NT2/D1 (cell line): ENCODE data around the gene NIT1.

Experiments used
- DNase-seq: peaks from one replicate; pipeline ENCODE4 v3.0.0-alpha.2; 2011; ENCODE audit warnings: low read depth, low spot score
- H3K27me3 ChIP-seq: 2 replicates; pipeline ENCODE4 v1.6.0; 2011; ENCODE audit warnings: mild to moderate bottlenecking; ENCODE audit not compliant: insufficient read length, insufficient read depth
- H3K36me3 ChIP-seq: 2 replicates; pipeline ENCODE4 v1.6.1; 2011; ENCODE audit warnings: mild to moderate bottlenecking, low read length, mixed read lengths; ENCODE audit not compliant: insufficient read depth, insufficient read length
- H3K4me1 ChIP-seq: 2 replicates; pipeline ENCODE4 v1.5.1; 2011; ENCODE audit not compliant: insufficient read depth, insufficient read length
- H3K4me3 ChIP-seq: 2 replicates; pipeline ENCODE4 v1.5.1; 2011; ENCODE audit warnings: low read depth; ENCODE audit not compliant: insufficient read length
- H3K9ac ChIP-seq: 2 replicates; pipeline ENCODE4 v1.6.0; 2011; ENCODE audit warnings: low read depth; ENCODE audit not compliant: insufficient read length
- H3K9me3 ChIP-seq: 2 replicates; pipeline ENCODE4 v1.5.1; 2011; ENCODE audit warnings: mild to moderate bottlenecking, low read length; ENCODE audit not compliant: insufficient read depth
- SUZ12 ChIP-seq: IDR thresholded peaks from 2 replicates; pipeline ENCODE4 v1.6.1; 2011; ENCODE audit not compliant: insufficient read length, insufficient read depth; ENCODE audit errors: extremely low read depth
- YY1 ChIP-seq: IDR thresholded peaks from 2 replicates; pipeline ENCODE4 v1.6.1; 2011; ENCODE audit not compliant: insufficient read length, insufficient read depth
- ZNF274 ChIP-seq: IDR thresholded peaks from 2 replicates; pipeline ENCODE4 v1.6.1; 2011; ENCODE audit warnings: mild to moderate bottlenecking, low read depth, low read length

The NIT1 gene

GRCh38 chr1:161092621-161093028 lies 25.3 kb upstream of the NIT1 start:
- no peak for DNase-seq
- no peak overlapping the region for H3K4me3 ChIP-seq
- no peaks in the 10 kb centered on the region for H3K36me3 ChIP-seq
- no peaks in the 10 kb centered on the region for H3K9me3 ChIP-seq
- no peak overlapping the region for H3K9ac ChIP-seq
- peaks cover 10% of the 10 kb centered on the region for H3K4me1 ChIP-seq
- H3K27me3 ChIP-seq, result no peaks in the 10 kb centered on the region
- TF ChIP-seq YY1, result no peak
- TF ChIP-seq SUZ12, result no peak
- TF ChIP-seq ZNF274, result no peak

- no peak overlapping the region for H3K9ac ChIP-seq
- H3K27me3 ChIP-seq, result no peaks in the 10 kb centered on the region
- TF ChIP-seq SUZ12, result no peak
- no peak for TF ChIP-seq YY1
- TF ChIP-seq ZNF274, result no peak
- H3K4me3 ChIP-seq, result no peak overlapping the region
- H3K36me3 ChIP-seq, result peaks cover 5% of the 10 kb centered on the region
- no peaks in the 10 kb centered on the region for H3K9me3 ChIP-seq
- peaks cover 3% of the 10 kb centered on the region for H3K4me1 ChIP-seq
- DNase-seq, result no peak
Measured at GRCh38 chr1:161094481-161094880, 23.4 kb upstream of the NIT1 start.

GRCh38 chr1:161095230-161095629 lies 22.7 kb upstream of the NIT1 start:
- H3K36me3 ChIP-seq, result peaks cover 12% of the 10 kb centered on the region

GRCh38 chr1:161096015-161096414 lies 21.9 kb upstream of the NIT1 start:
- Histone ChIP-seq H3K9ac (no peak overlapping the region), H3K27me3 (no peaks in the 10 kb centered on the region), H3K4me3 (no peak overlapping the region), H3K4me1 (peaks cover 3% of the 10 kb centered on the region), H3K36me3 (peaks cover 20% of the 10 kb centered on the region), H3K9me3 (no peaks in the 10 kb centered on the region)
- no peak for TF ChIP-seq YY1
- TF ChIP-seq SUZ12, result no peak
- no peak for TF ChIP-seq ZNF274
- DNase-seq, result no peak

More at GRCh38 chr1:161095230-161095629, 22.7 kb upstream of the NIT1 start:
- Histone ChIP-seq H3K4me3 (no peak overlapping the region), H3K9me3 (no peaks in the 10 kb centered on the region), H3K9ac (no peak overlapping the region), H3K27me3 (no peaks in the 10 kb centered on the region), H3K4me1 (peaks cover 3% of the 10 kb centered on the region)
- no peak for TF ChIP-seq SUZ12
- TF ChIP-seq ZNF274, result no peak
- TF ChIP-seq YY1, result no peak
- no peak for DNase-seq

GRCh38 chr1:161096530-161096929 lies 21.4 kb upstream of the NIT1 start:
- DNase-seq, result no peak
- Histone ChIP-seq H3K9me3 (no peaks in the 10 kb centered on the region), H3K36me3 (peaks cover 25% of the 10 kb centered on the region), H3K4me3 (no peak overlapping the region), H3K27me3 (no peaks in the 10 kb centered on the region), H3K4me1 (peaks cover 3% of the 10 kb centered on the region), H3K9ac (no peak overlapping the region)
- no peak for TF ChIP-seq ZNF274
- TF ChIP-seq YY1, result no peak
- TF ChIP-seq SUZ12, result no peak

- no peaks in the 10 kb centered on the region for H3K27me3 ChIP-seq
- H3K4me3 ChIP-seq, result peak within 1 kb of the TSS; percentile 89
- peaks cover 38% of the 10 kb centered on the region for H3K36me3 ChIP-seq
- no peaks in the 10 kb centered on the region for H3K9me3 ChIP-seq
- TF ChIP-seq YY1 (no peak), ZNF274 (no peak), SUZ12 (no peak)
- H3K4me1 ChIP-seq, result peaks cover 3% of the 10 kb centered on the region
- DNase-seq, result peak; percentile 98
- H3K9ac ChIP-seq, result peak within 1 kb of the TSS; percentile 96
Measured at GRCh38 chr1:161098210-161099068, 19.5 kb upstream of the NIT1 start, which contains the start of gene KLHDC9. KLHDC9 (plus strand) TSS chr1:161098361; CDS start chr1:161098536, 175 bp downstream.

- H3K4me1 ChIP-seq, result peaks cover 3% of the 10 kb centered on the region
- H3K9ac ChIP-seq, result peak overlapping the region; percentile 96
- no peak for DNase-seq
- no peaks in the 10 kb centered on the region for H3K27me3 ChIP-seq
- peak overlapping the region; percentile 89 for H3K4me3 ChIP-seq
- no peaks in the 10 kb centered on the region for H3K9me3 ChIP-seq
- H3K36me3 ChIP-seq, result peaks cover 43% of the 10 kb centered on the region
- no peak for TF ChIP-seq YY1
- TF ChIP-seq SUZ12, result no peak
Measured at GRCh38 chr1:161099090-161099802, 18.7 kb upstream of the NIT1 start.
